ENCODE results near the gene ASAP3.

ASAP3 gene

DNA sequence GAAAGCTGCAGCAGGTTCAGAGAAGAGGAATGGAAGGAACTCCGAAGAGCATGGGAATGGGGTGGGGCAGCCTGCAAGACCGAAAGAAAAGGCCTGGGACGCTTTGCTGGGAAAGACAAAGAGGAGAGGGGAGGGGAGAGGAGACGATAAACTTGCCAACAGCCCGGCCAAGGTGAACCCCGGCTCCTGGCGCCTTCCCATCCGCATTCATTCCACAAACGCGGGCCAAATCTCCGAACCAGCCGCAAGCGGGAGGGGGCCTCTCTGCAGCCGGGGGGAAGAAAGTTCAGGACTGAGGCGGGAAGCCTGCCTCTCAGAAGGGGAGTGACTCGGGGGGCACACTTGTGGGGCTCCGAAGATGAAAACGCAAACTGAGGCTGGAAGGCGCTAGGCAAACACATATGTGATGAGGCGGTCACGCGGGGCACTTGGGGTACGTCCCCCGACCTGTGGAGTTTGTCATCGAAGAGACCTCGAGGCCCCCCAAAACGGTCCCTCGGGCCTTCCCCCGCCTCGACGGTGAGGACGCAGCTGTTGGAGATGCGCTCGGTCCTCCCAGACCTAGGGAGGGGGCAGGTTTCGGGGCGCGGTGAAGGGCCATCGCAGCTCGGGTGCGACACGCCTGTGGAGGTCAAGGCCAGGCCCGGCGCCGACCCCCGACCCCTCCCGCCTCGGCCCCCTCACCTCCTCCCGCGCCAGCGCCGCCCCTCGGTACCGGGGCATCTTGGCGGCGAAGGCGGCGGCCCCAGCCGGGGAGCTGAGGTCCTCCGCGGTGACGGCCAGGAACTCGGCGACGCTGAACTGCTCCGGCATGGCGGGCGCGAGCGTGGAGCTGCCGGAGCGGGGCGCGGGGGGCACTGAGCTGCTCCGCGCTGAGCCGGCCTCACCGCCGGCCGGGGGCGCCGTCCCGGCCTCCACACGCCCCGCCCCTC is at the start of gene ASAP3:
TSS of gene ASAP3 (minus strand) at position 859 of the 932 bp plus-strand sequence. CDS start at position 813, 46 bp downstream.
- peak; percentile 14 for TF ChIP-seq CTCF (IDR thresholded peaks at IDR 0.05; ENCODE audit: control insufficient read depth, insufficient read depth, low read depth, low read length, missing control alignments)
- no peak for DNase-seq (ENCODE audit: low read depth)

DNA sequence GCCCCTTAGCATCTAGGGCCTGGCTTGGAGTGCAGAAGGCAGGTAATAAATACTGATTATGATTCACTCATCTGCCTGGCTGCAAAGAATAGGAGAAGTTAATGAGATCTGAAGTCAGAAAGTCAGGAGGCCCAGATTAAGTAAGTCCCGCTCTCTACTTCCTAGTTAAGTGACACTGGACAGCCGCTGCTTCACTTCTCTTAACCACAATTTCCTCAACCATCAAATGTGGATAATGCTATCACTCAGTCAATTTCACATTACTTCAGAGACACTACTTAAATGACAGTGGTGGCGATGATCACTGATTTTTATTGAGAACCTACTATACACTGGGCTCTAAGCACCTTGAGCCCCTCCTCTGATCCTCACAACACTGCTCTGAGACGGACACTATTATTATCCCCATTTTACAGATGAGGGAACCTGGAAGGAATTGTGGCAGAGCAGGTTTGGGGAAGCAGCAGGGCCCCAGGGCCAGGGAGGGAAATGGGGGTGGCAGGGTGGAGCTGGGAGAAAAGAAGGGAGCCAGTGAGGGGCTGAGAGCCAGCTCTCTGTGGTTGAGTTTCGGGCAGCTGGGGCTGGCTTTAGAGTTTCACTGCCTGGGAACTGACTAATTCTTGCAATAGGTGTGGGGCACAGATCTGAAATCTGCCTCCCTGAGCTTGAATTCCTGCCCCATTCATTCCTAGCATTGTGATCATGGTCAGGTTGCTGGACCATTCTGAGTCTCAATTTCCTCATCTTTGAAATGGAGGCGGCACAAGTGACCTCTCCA is 49.5 kb upstream of the ASAP3 start:
- no peak for TF ChIP-seq CTCF (IDR thresholded peaks at IDR 0.05; ENCODE audit: control insufficient read depth, insufficient read depth, low read depth, low read length, missing control alignments)
- DNase-seq (ENCODE audit: low read depth): no peak
- H3K4me3 ChIP-seq (ENCODE audit: control insufficient read depth, low read depth, low read length): no peak overlapping the region

More for the DNA sequence above, at the start of gene ASAP3:
- peak within 1 kb of the TSS; percentile 91 for H3K4me3 ChIP-seq (ENCODE audit: control insufficient read depth, low read depth, low read length)

DNA sequence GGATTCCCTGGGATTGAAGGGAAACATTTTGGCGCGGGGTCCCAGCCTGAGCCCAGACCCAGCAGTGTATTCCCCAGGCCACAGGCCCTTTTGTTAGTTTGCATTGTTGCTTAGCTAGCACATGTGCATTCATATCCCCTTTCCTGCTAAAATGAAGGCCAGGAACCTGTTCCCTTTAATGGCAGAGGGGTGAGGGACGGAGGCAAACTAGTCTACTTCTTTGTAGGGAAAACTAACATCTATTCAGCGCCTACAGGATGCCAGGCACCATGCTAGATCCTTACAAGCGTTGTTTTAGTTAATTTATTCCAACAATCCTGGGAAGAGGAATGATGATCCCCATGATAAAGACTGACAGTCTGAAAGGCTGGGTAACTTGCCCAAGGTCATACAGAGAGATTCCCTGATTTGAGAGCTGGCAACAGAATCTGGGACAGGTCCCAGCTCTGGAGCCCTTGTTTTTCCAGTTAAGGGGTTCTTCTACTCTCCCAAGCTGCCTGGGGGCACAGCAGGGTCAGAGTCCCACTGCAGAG is 47.6 kb upstream of the ASAP3 start:
- no peak for DNase-seq (ENCODE audit: low read depth)
- H3K4me3 ChIP-seq (ENCODE audit: control insufficient read depth, low read depth, low read length): peak overlapping the region; percentile 12
- TF ChIP-seq CTCF (IDR thresholded peaks at IDR 0.05; ENCODE audit: control insufficient read depth, insufficient read depth, low read depth, low read length, missing control alignments): no peak

DNA sequence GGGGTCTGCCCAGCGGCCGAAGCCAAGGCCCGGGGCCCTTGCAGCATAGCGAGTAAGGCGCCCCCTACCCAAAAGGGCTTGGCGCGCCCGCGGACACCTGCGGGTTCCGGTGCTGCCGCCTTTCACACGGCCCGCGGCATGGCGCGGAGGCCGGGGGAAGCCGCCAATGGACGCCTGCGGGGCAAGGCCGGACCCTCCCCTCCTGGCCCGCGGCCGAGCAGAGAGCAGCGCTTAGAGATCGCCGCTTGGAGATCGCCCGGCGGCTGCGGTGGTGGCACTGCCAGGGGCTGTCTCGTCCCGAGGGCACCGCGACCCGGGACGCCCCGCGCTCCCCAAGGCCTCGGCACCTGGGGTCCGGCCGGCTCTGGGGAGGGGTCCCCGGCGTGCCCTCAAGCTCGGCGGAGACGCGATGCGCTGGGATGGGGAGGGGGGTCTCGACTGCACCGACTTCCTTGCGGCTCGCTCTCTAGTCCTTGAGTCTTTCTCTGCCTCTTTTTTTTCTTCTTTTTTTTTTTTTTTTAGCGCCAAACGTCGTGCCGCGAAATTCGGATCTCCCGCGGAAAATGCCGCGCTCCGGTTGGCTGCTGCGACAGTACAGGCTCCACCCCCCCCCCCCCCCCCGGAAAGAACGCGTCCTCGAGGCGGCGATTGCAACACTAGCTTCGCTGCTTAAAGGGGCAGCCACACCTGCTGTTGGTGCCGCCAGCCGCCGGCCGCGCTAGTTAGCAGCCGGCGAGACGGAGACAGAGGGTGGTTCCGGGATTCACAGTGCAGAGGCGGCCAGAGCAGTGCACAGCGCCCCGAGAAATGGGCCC is 47.0 kb upstream of the ASAP3 start, which contains the start of gene E2F2:
TSS of gene E2F2 (minus strand) at position 487 of the 815 bp plus-strand sequence. CDS start at position 47, 440 bp downstream.
- no peak for DNase-seq (ENCODE audit: low read depth)
- TF ChIP-seq CTCF (IDR thresholded peaks at IDR 0.05; ENCODE audit: control insufficient read depth, insufficient read depth, low read depth, low read length, missing control alignments): no peak
- peak within 1 kb of the TSS; percentile 54 for H3K4me3 ChIP-seq (ENCODE audit: control insufficient read depth, low read depth, low read length)

DNA sequence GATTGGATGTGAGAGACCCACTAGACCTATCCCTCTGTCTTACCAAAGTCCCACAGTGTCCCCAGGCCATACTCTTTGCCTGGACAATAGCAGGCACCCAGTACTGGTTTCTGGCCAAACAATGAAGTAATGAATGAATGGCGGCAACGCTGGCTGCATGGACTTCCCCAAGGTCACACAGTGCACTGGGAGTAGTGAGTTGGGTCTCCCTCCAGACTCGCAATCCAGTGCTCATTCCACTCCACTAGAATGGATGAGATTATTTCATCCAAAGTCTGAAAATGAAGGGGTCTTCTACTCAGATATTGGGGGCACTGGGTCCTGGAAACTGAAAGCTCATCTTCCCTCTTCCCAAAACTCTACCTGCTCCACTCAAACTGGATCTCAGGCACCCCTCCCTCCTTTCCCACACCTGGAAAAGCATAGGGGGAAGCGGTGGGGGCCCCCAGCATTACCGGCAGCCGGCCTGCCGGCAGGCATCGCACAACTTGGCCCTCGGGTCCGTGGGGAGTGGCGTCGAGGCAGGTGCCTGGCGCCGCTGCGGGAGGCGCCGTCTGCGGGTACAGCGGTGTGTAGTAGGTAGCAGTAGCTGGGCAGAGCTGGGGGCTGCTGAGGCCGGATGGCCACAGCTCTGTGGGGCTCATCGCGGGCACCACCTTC is 46.2 kb upstream of the ASAP3 start:
- no peak for TF ChIP-seq CTCF (IDR thresholded peaks at IDR 0.05; ENCODE audit: control insufficient read depth, insufficient read depth, low read depth, low read length, missing control alignments)
- DNase-seq (ENCODE audit: low read depth): no peak
- peak overlapping the region; percentile 54 for H3K4me3 ChIP-seq (ENCODE audit: control insufficient read depth, low read depth, low read length)

All from AG09309 (cell line).